Omental fat pad (tissue), 4 donors: ENCODE measurements around the gene NRP1. TPM values are rescaled to one million over a fixed set of nuclear protein-coding genes. Genes with fewer than 3 reads are reported as not detected.

Experiments
- ATAC-seq: fragments of 150-250 bp; one replicate; pipeline ENCODE4 v1.9.1; 2016; ENCODE audit warnings: mild to moderate bottlenecking, moderate library complexity; ENCODE audit not compliant: low FRiP score
- DNase-seq: peaks from one replicate; pipeline ENCODE4 v3.0.0-alpha.2; 2019; ENCODE audit warnings: low spot score
- CTCF ChIP-seq, 3 donors: fragments of 450-650 bp; IDR thresholded peaks; one replicate each; pipeline ENCODE4 v1.5.1; 2016 to 2017; ENCODE audit warnings: antibody characterized with exemption in 3 of 3, mild to moderate bottlenecking in 3 of 3, moderate library complexity in 2 of 3
- total RNA-seq, 4 donors: library from RNA; depleted of rRNA; stranded (reverse); fragments of >200 nt; gene quantifications; one replicate each; pipeline ENCODE4 v1.1.0, GENCODE V29; 2016

NRP1 gene
- total RNA-seq, 4 donors from 2014 or later, result 72.8 to 223 (median 178) TPM

DNA sequence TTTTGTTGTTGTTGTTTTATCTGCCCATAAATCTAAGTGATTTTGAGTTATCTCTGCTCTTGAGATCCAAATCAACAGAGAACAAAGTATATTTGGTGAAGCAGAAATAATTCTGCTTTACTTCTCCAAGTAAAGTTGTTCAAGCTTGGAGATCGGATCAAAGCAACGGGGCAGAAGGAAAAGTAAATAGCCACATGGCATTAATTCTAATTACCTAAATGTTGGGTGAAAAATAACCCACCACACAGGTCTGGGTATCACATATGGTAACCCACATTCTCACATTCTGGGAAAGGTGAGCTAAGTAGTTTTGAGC, 3.1 kb downstream of the NRP1 start:
- DNase-seq (no peak), ATAC-seq (no peak)
- no peak for TF ChIP-seq CTCF (IDR thresholded peaks at IDR 0.05)

DNA sequence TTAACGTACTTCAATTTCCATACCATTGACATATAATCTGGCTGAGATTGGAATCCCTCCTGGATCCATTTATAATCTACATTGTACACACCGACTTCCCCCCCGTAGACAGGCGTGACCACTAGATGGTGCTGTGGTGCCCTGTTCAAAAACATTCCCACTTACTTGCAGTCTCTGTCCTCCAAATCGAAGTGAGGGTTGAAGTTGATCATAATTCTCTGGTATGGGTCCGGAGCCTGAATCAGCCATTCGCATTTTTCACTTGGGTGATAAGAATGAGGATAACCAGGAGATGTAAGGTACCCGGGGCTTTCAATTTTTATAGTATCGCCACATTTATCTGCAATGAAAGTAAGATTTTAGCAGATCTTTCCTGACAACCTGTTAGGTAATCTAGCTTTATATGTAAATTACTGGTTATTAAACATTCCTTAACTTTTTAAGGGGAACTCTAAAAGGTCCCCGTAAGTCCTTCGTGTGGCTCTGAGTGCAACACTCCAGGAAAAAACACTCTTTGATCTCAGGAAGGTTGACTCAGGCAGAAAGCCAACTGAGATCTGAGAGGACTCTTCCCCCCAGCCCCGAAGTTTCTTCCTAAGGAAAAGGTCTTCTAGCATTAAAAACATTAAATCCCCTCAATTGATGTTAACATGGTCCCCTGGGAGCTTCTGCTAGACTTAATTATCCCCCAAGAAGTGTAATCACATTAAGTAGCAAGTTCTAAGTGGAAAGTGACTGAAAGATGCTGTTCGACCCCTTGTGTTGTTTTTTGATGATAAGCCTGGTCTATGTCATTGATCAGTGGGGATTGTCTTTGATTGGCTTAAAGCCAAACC, 3.7 kb downstream of the NRP1 start:
- peak; percentile 92 for DNase-seq
- TF ChIP-seq CTCF (IDR thresholded peaks at IDR 0.05), result peak in 1 of 3 donors; percentile 39
- no peak for ATAC-seq

DNA sequence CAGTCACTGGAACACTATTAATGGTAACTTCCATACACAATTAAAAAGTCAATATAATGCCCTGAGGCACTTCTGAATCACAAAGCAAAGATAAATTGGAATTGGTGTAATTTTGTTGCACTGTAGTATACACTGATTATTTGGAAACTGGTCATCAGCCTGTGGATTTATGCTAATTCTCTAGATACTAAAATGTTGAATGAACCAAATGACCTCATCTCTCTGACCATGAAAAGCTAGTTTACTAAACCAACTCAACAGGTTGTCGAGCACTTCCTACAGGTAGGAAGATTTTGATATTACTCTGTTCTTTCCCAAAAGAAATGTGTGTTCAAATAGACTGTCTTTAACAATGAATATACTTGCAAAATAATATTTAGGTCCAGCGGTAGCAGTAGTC, 5.3 kb downstream of the NRP1 start:
- TF ChIP-seq CTCF (IDR thresholded peaks at IDR 0.05), result no peak
- DNase-seq, result no peak
- no peak for ATAC-seq

GRCh38 chr10:33328253-33328652, 6.2 kb downstream of the NRP1 start:
- DNase-seq, result no peak
- ATAC-seq, result no peak
- TF ChIP-seq CTCF (IDR thresholded peaks at IDR 0.05), result no peak

DNA sequence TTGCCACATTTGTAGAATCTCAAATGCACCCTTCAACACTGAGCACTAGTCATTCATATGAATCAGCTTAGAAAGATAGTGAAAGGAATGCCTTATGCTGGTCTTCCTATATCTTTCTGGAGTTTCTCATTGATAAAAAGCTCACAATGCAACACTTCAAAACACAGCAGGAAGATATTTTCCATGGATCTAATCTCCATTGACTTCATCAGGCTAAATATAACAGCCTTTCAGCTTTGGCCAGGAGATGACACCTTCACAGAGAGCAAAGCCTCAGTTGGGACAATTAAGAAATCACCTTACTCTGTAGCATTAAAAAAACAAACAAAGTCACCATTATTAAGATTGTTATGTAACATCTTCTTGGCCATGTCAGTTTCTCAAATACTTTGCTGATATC, 6.7 kb downstream of the NRP1 start:
- DNase-seq, result no peak
- no peak for TF ChIP-seq CTCF (IDR thresholded peaks at IDR 0.05)
- ATAC-seq, result no peak

DNA sequence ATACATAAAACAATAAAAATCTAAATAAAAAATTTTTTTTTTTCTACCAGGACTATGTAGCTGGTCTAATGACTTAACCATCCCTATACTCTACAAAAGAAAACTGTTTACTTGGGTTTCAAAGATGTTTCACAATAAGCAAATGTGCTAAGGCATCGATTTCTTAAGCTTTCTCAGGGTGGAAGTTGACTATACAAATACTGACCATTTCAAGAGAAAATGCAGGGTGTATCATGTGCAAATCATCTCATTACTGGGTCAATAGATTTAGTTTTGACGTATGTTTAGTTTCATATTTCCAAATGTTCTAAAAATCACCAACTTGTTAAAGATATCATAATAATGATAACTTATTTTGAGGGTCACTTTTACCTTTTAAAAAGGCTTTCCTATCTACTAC, 7.5 kb downstream of the NRP1 start:
- no peak for TF ChIP-seq CTCF (IDR thresholded peaks at IDR 0.05)
- ATAC-seq (no peak), DNase-seq (no peak)

- no peak for TF ChIP-seq CTCF (IDR thresholded peaks at IDR 0.05)
- no peak for ATAC-seq
- no peak for DNase-seq
Observed at GRCh38 chr10:33325929-33326328, 8.5 kb downstream of the NRP1 start.
